HUDEP-2 (cell line): Measurements from ENCODE around the gene SLC6A2.

Experiments
- DNase-seq, 76 experiments: peaks; one replicate each; lab custom pipeline; 2025; ENCODE audit not compliant: unreplicated experiment in 76 of 76; lab: John Stamatoyannopoulos, UW

SLC6A2 gene

GRCh38 chr16:55668340-55669281 is 12.8 kb downstream of the SLC6A2 start:
- no peak for DNase-seq

GRCh38 chr16:55671206-55671973 is 15.6 kb downstream of the SLC6A2 start:
- DNase-seq, result no peak

- DNase-seq, result no peak
These were observed 16.1 kb downstream of the SLC6A2 start for GRCh38 chr16:55671974-55672280.

GRCh38 chr16:55672471-55672870 is 16.7 kb downstream of the SLC6A2 start:
- DNase-seq, result no peak

GRCh38 chr16:55678161-55678821 is 22.5 kb downstream of the SLC6A2 start:
- DNase-seq, result no peak

- no peak for DNase-seq
These were observed 26.3 kb downstream of the SLC6A2 start for GRCh38 chr16:55682086-55682485.

GRCh38 chr16:55685973-55686372 is 30.2 kb downstream of the SLC6A2 start:
- no peak for DNase-seq

- no peak for DNase-seq
These were observed 30.9 kb downstream of the SLC6A2 start for GRCh38 chr16:55686671-55687070.

GRCh38 chr16:55687802-55688201 is 32.0 kb downstream of the SLC6A2 start:
- no peak for DNase-seq

- DNase-seq, result no peak
These were observed 35.1 kb downstream of the SLC6A2 start for GRCh38 chr16:55690841-55691240.

- DNase-seq, result no peak
These were observed 36.0 kb downstream of the SLC6A2 start for GRCh38 chr16:55691771-55692170.

- no peak for DNase-seq
These were observed 39.8 kb downstream of the SLC6A2 start for GRCh38 chr16:55695595-55695994.

GRCh38 chr16:55697867-55698266 is 42.1 kb downstream of the SLC6A2 start:
- no peak for DNase-seq

GRCh38 chr16:55698331-55698730 is 42.5 kb downstream of the SLC6A2 start:
- no peak for DNase-seq

- DNase-seq, result no peak
These were observed 43.2 kb downstream of the SLC6A2 start for GRCh38 chr16:55698946-55699345.

- no peak for DNase-seq
These were observed 43.8 kb downstream of the SLC6A2 start for GRCh38 chr16:55699616-55700015.

- no peak for DNase-seq
These were observed 44.3 kb downstream of the SLC6A2 start for GRCh38 chr16:55700067-55700466.

- no peak for DNase-seq
These were observed 45.2 kb downstream of the SLC6A2 start for GRCh38 chr16:55700961-55701360.

GRCh38 chr16:55701442-55702319 is 45.9 kb downstream of the SLC6A2 start:
- DNase-seq, result peak in 57 of 76 experiments; percentile 2 to 67 (median 30)
